IMR-90 (cell line): ENCODE measurements around the gene GSN.

ENCODE experiments used
- MAFK ChIP-seq: IDR thresholded peaks from 2 replicates; pipeline ENCODE4 v1.6.1; 2012; ENCODE audit warnings: low read depth, low read length, improper control_type of control experiment
- NFE2L2 ChIP-seq: fragments of 150-350 bp; IDR thresholded peaks from 2 replicates; pipeline ENCODE4 v1.6.1; 2016; ENCODE audit warnings: low read depth, mild to moderate bottlenecking, low read length
- POLR2A ChIP-seq: IDR thresholded peaks from 2 replicates; pipeline ENCODE4 v1.6.1; 2012; ENCODE audit warnings: mild to moderate bottlenecking, low read depth, low read length
- RAD21 ChIP-seq: IDR thresholded peaks from 2 replicates; pipeline ENCODE4 v1.6.1; 2012; ENCODE audit warnings: low read length, improper control_type of control experiment
- RFX5 ChIP-seq: IDR thresholded peaks from 2 replicates; pipeline ENCODE4 v1.8.0; 2012; ENCODE audit warnings: low read depth, mild to moderate bottlenecking, low read length, moderate library complexity
- SMC3 ChIP-seq: fragments of 150-350 bp; IDR thresholded peaks from 2 replicates; pipeline ENCODE4 v1.6.1; 2016; ENCODE audit warnings: low read depth, mild to moderate bottlenecking, antibody characterized with exemption, low read length, moderate library complexity
- TF ChIP-seq, protein P1 (sequence below): conservative IDR thresholded peaks from 2 replicates; pipeline ENCODE4 v1.5.1; 2012; ENCODE audit warnings: mild to moderate bottlenecking, low read depth, low read length, improper control_type of control experiment
- TF ChIP-seq, protein P2 (sequence below): fragments of 150-350 bp; IDR thresholded peaks from 2 replicates; pipeline ENCODE4 v1.6.1; 2017; ENCODE audit warnings: mild to moderate bottlenecking, antibody characterized with exemption, low read length, low read depth

DNA sequence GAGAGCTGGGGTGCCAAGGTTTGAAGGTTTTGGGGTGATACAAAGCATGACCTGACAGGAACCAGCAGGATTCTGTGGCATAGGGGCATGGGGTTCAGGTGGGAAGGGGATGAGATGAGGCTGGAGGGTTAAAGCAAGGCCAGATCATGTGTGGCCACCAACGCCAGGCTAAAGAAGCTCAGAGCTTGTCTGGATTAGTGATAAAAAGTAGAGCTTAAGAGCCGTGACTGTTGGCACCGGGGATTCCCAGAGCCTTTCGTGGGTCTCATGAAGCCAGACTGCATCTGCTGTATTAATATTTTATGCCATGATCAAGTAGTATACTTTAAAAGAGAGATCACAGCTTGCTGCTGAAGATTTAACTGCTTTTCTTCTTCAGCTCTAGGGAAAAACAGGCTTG, 8.5 kb upstream of the GSN start:
- TF ChIP-seq NFE2L2 (no peak), RAD21 (no peak), MAFK (no peak), POLR2A (no peak), RFX5 (no peak), SMC3 (no peak)
- TF ChIP-seq, protein P1, sequence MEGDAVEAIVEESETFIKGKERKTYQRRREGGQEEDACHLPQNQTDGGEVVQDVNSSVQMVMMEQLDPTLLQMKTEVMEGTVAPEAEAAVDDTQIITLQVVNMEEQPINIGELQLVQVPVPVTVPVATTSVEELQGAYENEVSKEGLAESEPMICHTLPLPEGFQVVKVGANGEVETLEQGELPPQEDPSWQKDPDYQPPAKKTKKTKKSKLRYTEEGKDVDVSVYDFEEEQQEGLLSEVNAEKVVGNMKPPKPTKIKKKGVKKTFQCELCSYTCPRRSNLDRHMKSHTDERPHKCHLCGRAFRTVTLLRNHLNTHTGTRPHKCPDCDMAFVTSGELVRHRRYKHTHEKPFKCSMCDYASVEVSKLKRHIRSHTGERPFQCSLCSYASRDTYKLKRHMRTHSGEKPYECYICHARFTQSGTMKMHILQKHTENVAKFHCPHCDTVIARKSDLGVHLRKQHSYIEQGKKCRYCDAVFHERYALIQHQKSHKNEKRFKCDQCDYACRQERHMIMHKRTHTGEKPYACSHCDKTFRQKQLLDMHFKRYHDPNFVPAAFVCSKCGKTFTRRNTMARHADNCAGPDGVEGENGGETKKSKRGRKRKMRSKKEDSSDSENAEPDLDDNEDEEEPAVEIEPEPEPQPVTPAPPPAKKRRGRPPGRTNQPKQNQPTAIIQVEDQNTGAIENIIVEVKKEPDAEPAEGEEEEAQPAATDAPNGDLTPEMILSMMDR, result no peak
- TF ChIP-seq, protein P2, sequence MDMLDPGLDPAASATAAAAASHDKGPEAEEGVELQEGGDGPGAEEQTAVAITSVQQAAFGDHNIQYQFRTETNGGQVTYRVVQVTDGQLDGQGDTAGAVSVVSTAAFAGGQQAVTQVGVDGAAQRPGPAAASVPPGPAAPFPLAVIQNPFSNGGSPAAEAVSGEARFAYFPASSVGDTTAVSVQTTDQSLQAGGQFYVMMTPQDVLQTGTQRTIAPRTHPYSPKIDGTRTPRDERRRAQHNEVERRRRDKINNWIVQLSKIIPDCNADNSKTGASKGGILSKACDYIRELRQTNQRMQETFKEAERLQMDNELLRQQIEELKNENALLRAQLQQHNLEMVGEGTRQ, result no peak
